ENCODE measurements around the gene MYBPHL. TPM values are rescaled to one million over a fixed set of nuclear protein-coding genes. Genes with fewer than 3 reads are reported as not detected.

The MYBPHL gene
- total RNA-seq, 4 donors from 2014 or later, result not detected

GRCh38 chr1:109272021-109272799 lies 34.6 kb downstream of the MYBPHL start:
- 65 to 69% methylated on average over 11 to 12 of the region's 13 CpGs for whole genome bisulfite sequencing, 2 donors
- H3K27ac ChIP-seq, result peak overlapping the region; percentile 35 to 92 (median 80)
- peaks cover 0 to 56% (median 0%) of the 10 kb centered on the region in 3 donors for H3K36me3 ChIP-seq
- TF ChIP-seq, protein P1, sequence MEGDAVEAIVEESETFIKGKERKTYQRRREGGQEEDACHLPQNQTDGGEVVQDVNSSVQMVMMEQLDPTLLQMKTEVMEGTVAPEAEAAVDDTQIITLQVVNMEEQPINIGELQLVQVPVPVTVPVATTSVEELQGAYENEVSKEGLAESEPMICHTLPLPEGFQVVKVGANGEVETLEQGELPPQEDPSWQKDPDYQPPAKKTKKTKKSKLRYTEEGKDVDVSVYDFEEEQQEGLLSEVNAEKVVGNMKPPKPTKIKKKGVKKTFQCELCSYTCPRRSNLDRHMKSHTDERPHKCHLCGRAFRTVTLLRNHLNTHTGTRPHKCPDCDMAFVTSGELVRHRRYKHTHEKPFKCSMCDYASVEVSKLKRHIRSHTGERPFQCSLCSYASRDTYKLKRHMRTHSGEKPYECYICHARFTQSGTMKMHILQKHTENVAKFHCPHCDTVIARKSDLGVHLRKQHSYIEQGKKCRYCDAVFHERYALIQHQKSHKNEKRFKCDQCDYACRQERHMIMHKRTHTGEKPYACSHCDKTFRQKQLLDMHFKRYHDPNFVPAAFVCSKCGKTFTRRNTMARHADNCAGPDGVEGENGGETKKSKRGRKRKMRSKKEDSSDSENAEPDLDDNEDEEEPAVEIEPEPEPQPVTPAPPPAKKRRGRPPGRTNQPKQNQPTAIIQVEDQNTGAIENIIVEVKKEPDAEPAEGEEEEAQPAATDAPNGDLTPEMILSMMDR (IDR thresholded peaks at IDR 0.05), result no peak
- no peak for TF ChIP-seq EP300 (IDR thresholded peaks at IDR 0.05)
- no peak for TF ChIP-seq POLR2A (IDR thresholded peaks at IDR 0.05)
- no peak for DNase-seq (ENCODE audit: low spot score in 2 of 2)
- H3K27me3 ChIP-seq, result no peaks in the 10 kb centered on the region
- H3K4me1 ChIP-seq, result peaks cover 0 to 50% (median 30%) of the 10 kb centered on the region in 4 donors
- no peaks in the 10 kb centered on the region for H3K9me3 ChIP-seq
- no peak overlapping the region for H3K4me3 ChIP-seq

DNA sequence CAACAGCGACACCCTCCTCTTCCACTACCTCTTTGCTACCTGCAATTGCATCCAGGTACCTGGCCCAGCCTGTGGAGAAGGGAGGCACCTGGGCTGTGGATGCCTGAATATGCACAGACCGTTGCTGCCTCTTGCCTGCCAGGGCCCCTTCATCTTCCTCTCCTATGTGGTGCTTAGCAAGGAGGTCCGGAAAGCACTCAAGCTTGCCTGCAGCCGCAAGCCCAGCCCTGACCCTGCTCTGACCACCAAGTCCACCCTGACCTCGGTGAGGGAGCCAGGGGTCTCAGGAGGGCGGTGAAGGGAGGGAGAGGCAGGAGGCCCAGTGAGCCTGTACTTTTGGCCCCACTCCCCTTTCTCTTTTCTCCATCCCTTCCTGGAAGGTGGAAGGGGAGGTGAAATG lies 35.4 kb downstream of the MYBPHL start:
- H3K27ac ChIP-seq, result peak overlapping the region in 2 of 4 donors; percentile 90 to 92
- H3K4me1 ChIP-seq, result peaks cover 0 to 42% (median 24%) of the 10 kb centered on the region in 4 donors
- WGBS, 2 donors, result 64 to 68% methylated on average over 6 of the region's 6 CpGs
- TF ChIP-seq, protein P1 (IDR thresholded peaks at IDR 0.05), result no peak
- TF ChIP-seq EP300 (IDR thresholded peaks at IDR 0.05) (no peak), POLR2A (IDR thresholded peaks at IDR 0.05) (no peak)
- H3K4me3 ChIP-seq, result no peak overlapping the region
- no peaks in the 10 kb centered on the region for H3K27me3 ChIP-seq
- no peaks in the 10 kb centered on the region for H3K9me3 ChIP-seq
- DNase-seq (ENCODE audit: low spot score in 2 of 2), result no peak
- H3K36me3 ChIP-seq, result peaks cover 0 to 62% (median 0%) of the 10 kb centered on the region in 3 donors

DNA sequence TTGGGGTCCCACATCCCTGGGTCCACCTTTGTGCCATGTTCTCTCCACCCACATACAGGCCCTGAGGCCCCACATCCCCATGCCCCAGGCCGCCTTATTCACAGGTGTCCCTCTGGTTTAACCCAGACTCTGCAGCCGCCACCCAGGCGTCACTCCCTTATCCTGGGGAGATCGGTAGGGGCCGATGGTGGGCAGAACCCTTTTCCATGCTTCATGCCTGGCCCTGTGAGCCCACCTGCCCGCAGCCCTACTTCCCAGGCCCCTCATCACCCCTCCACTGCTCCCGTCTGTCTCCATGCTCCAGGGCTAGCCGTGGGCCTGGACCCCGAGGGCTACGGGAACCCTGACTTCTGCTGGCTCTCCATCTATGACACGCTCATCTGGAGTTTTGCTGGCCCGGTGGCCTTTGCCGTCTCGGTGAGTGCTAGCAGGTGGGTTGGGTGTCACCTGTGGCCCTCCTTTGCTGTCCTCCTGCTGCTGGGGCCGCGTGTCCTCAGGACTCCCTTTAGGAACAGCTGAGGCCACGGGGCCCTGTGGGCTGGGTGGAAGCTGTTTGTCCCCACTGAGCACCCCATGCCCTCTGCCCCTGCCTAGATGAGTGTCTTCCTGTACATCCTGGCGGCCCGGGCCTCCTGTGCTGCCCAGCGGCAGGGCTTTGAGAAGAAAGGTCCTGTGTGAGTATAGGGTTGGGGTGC lies 36.0 kb downstream of the MYBPHL start:
- WGBS, 2 donors, result 91 to 92% methylated on average over 18 to 20 of the region's 20 CpGs
- peaks cover 0 to 67% (median 0%) of the 10 kb centered on the region in 3 donors for H3K36me3 ChIP-seq
- TF ChIP-seq EP300 (IDR thresholded peaks at IDR 0.05) (no peak), POLR2A (IDR thresholded peaks at IDR 0.05) (no peak)
- TF ChIP-seq, protein P1 (IDR thresholded peaks at IDR 0.05), result no peak
- no peaks in the 10 kb centered on the region for H3K9me3 ChIP-seq
- no peaks in the 10 kb centered on the region for H3K27me3 ChIP-seq
- H3K4me1 ChIP-seq, result peaks cover 0 to 35% (median 20%) of the 10 kb centered on the region in 4 donors
- H3K27ac ChIP-seq, result peak overlapping the region in 1 of 4 donors; percentile 90
- DNase-seq (ENCODE audit: low spot score in 2 of 2), result no peak
- H3K4me3 ChIP-seq, result no peak overlapping the region

- H3K9me3 ChIP-seq, result no peaks in the 10 kb centered on the region
- TF ChIP-seq EP300 (IDR thresholded peaks at IDR 0.05) (no peak), POLR2A (IDR thresholded peaks at IDR 0.05) (no peak)
- TF ChIP-seq, protein P1 (IDR thresholded peaks at IDR 0.05), result no peak
- no peak overlapping the region for H3K4me3 ChIP-seq
- DNase-seq (ENCODE audit: low spot score in 2 of 2), result no peak
- 91 to 94% methylated on average over 17 of the region's 17 CpGs for WGBS, 2 donors
- H3K4me1 ChIP-seq, result peaks cover 0 to 29% (median 15%) of the 10 kb centered on the region in 4 donors
- peaks cover 0 to 73% (median 0%) of the 10 kb centered on the region in 3 donors for H3K36me3 ChIP-seq
- H3K27ac ChIP-seq, result peak overlapping the region in 1 of 4 donors; percentile 66
- H3K27me3 ChIP-seq, result no peaks in the 10 kb centered on the region
Observed at GRCh38 chr1:109269981-109270622, 36.7 kb downstream of the MYBPHL start.
